ENCODE measurements around the gene ZNF143. TPM values are rescaled to one million over a fixed set of nuclear protein-coding genes. Genes with fewer than 3 reads are reported as not detected.

ZNF143 gene
- polyA plus RNA-seq, 1 donor from 2014 or later = 18.9 TPM

Small RNAs within 50 kb of the gene (small RNA-seq; reads per million reads assigned to genes)
- gene RF01210 (0 reads per million in 3 experiments), gene SNORA23 (405 to 1,013 (median 420) reads per million in 3 experiments)

Other genes with a start within 250 kb of the ZNF143 start
- 75.6 and 108 TPM in 2 replicates for gene DENND5A, start 195.7 kb upstream of the ZNF143 start, polyA plus RNA-seq
- 47.5 and 49.5 TPM in 2 replicates for gene TMEM41B, start 146.4 kb upstream of the ZNF143 start, polyA plus RNA-seq
- 56.3 and 69.2 TPM in 2 replicates for gene IPO7, start 76.4 kb upstream of the ZNF143 start, polyA plus RNA-seq
- 8.4 and 16.0 TPM in 2 replicates for gene WEE1, start 112.7 kb downstream of the ZNF143 start, polyA plus RNA-seq
- gene SWAP70, start 203.1 kb downstream of the ZNF143 start, polyA plus RNA-seq = 1.4 and 1.8 TPM in 2 replicates

Data from neural cell (in vitro differentiated cells).